H9 (cell line): ENCODE data around the gene MYEF2. TPM values are rescaled to one million over a fixed set of nuclear protein-coding genes. Genes with fewer than 3 reads are reported as not detected.

ENCODE experiments used
- DNase-seq: peaks from one replicate; pipeline ENCODE4 v3.0.0-alpha.2; 2017
- H2AFZ ChIP-seq: one replicate; pipeline ENCODE4 v1.6.1; 2013; ENCODE audit warnings: mild to moderate bottlenecking, low read length, control low read depth, moderate library complexity
- H2AK5ac ChIP-seq: 2 replicates; pipeline ENCODE4 v1.6.1; 2013; ENCODE audit warnings: low read length, control low read depth, mixed read lengths; ENCODE audit not compliant: insufficient read length
- H2BK120ac ChIP-seq: one replicate; pipeline ENCODE4 v1.6.1; 2013; ENCODE audit warnings: low read depth, mild to moderate bottlenecking, low read length, control low read depth, inconsistent platforms; ENCODE audit not compliant: poor library complexity, severe bottlenecking
- H2BK12ac ChIP-seq: 2 replicates; pipeline ENCODE4 v1.6.1; 2013; ENCODE audit warnings: low read length, control low read depth, mixed read lengths, low read depth; ENCODE audit not compliant: insufficient read length
- H2BK15ac ChIP-seq: 2 replicates; pipeline ENCODE4 v1.6.1; 2013; ENCODE audit warnings: low read depth, low read length, control low read depth
- H2BK20ac ChIP-seq: one replicate; pipeline ENCODE4 v1.6.1; 2013; ENCODE audit warnings: low read depth, mild to moderate bottlenecking, low read length, control low read depth, inconsistent platforms; ENCODE audit not compliant: poor library complexity, severe bottlenecking
- H2BK5ac ChIP-seq: 2 replicates; pipeline ENCODE4 v1.6.1; 2013; ENCODE audit warnings: low read length, control low read depth, mixed read lengths; ENCODE audit not compliant: insufficient read length
- H3K14ac ChIP-seq: 2 replicates; pipeline ENCODE4 v1.6.1; 2013; ENCODE audit warnings: low read length, control low read depth; ENCODE audit not compliant: insufficient read depth
- H3K18ac ChIP-seq: 2 replicates; pipeline ENCODE4 v1.6.1; 2013; ENCODE audit warnings: low read depth, mild to moderate bottlenecking, mixed read lengths, low read length, control low read depth; ENCODE audit not compliant: insufficient read length
- H3K23ac ChIP-seq: 2 replicates; pipeline ENCODE4 v1.6.1; 2013; ENCODE audit warnings: low read length, control low read depth, mixed read lengths, low read depth; ENCODE audit not compliant: insufficient read length
- H3K23me2 ChIP-seq: 2 replicates; pipeline ENCODE4 v1.6.1; 2013; ENCODE audit warnings: low read depth, mild to moderate bottlenecking, mixed read lengths, low read length, control low read depth; ENCODE audit not compliant: insufficient read length, poor library complexity, severe bottlenecking
- H3K27ac ChIP-seq: 2 replicates; pipeline ENCODE4 v1.5.1; 2013; ENCODE audit warnings: low read length, control low read depth, mixed read lengths, low read depth; ENCODE audit not compliant: insufficient read length
- H3K27me3 ChIP-seq: 2 replicates; pipeline ENCODE4 v1.6.1; 2013; ENCODE audit warnings: low read length, control low read depth, inconsistent platforms; ENCODE audit not compliant: insufficient read depth
- H3K4ac ChIP-seq: 2 replicates; pipeline ENCODE4 v1.6.1; 2013; ENCODE audit warnings: low read depth, mild to moderate bottlenecking, control low read depth, inconsistent platforms, low read length, moderate library complexity
- H3K4me1 ChIP-seq: 2 replicates; pipeline ENCODE4 v1.6.1; 2013; ENCODE audit warnings: low read length, control low read depth, inconsistent platforms; ENCODE audit not compliant: insufficient read depth
- H3K4me2 ChIP-seq: 2 replicates; pipeline ENCODE4 v1.6.1; 2013; ENCODE audit warnings: low read length, control low read depth, mixed read lengths; ENCODE audit not compliant: insufficient read length, insufficient read depth
- H3K56ac ChIP-seq: 2 replicates; pipeline ENCODE4 v1.6.1; 2013; ENCODE audit warnings: low read depth, mild to moderate bottlenecking, mixed read lengths, low read length, control low read depth; ENCODE audit not compliant: insufficient read length
- H3K79me1 ChIP-seq: 2 replicates; pipeline ENCODE4 v1.6.1; 2013; ENCODE audit warnings: low read depth, mild to moderate bottlenecking, moderate library complexity, low read length, control low read depth, inconsistent platforms; ENCODE audit not compliant: insufficient read depth, poor library complexity, severe bottlenecking
- H3K79me2 ChIP-seq: 2 replicates; pipeline ENCODE4 v1.6.1; 2013; ENCODE audit warnings: low read length, control low read depth, inconsistent platforms; ENCODE audit not compliant: insufficient read depth
- H3K9ac ChIP-seq: 2 replicates; pipeline ENCODE4 v1.6.1; 2013; ENCODE audit warnings: low read length, control low read depth, mixed read lengths; ENCODE audit not compliant: insufficient read length; ENCODE audit errors: extremely low read depth
- H3K9me3 ChIP-seq: one replicate; pipeline ENCODE4 v1.6.1; 2013; ENCODE audit warnings: low read depth, low read length, inconsistent platforms; ENCODE audit not compliant: control insufficient read depth
- H3T11ph ChIP-seq: one replicate; pipeline ENCODE4 v1.6.1; 2013; ENCODE audit warnings: mild to moderate bottlenecking, low read length, control low read depth, inconsistent platforms
- H4K20me1 ChIP-seq: one replicate; pipeline ENCODE4 v1.6.1; 2013; ENCODE audit not compliant: control insufficient read depth, insufficient read length, insufficient read depth
- H4K5ac ChIP-seq: 2 replicates; pipeline ENCODE4 v1.6.1; 2013; ENCODE audit warnings: low read depth, mild to moderate bottlenecking, mixed read lengths, low read length, control low read depth; ENCODE audit not compliant: insufficient read length
- H4K8ac ChIP-seq: replicated peaks from 2 replicates; pipeline ENCODE4 v1.6.1; 2013; ENCODE audit warnings: low read length, control low read depth, mixed read lengths, low read depth; ENCODE audit not compliant: insufficient read length
- H4K91ac ChIP-seq: 2 replicates; pipeline ENCODE4 v1.6.1; 2013; ENCODE audit warnings: low read depth, mild to moderate bottlenecking, moderate library complexity, mixed read lengths, low read length, control low read depth; ENCODE audit not compliant: insufficient read length
- H3K27ac Mint-ChIP-seq, 3 experiments: 2 replicates in 2 of 3; 3 replicates in 1 of 3; pipeline ENCODE4 v1.8.0; 2020 to 2021; ENCODE audit warnings: mixed read lengths in 3 of 3, mild to moderate bottlenecking in 1 of 3, moderate library complexity in 1 of 3
- H3K27me3 Mint-ChIP-seq: 2 replicates; pipeline ENCODE4 v1.8.0; 2021; ENCODE audit warnings: low read depth, mild to moderate bottlenecking, moderate library complexity, mixed read lengths
- H3K36me3 Mint-ChIP-seq, 3 experiments: 2 replicates in 2 of 3; 3 replicates in 1 of 3; pipeline ENCODE4 v1.8.0; 2020 to 2021; ENCODE audit warnings: low read depth in 3 of 3, mixed read lengths in 3 of 3; ENCODE audit not compliant: insufficient read depth in 1 of 3
- H3K4me1 Mint-ChIP-seq, 2 experiments: 2 replicates each; pipeline ENCODE4 v1.8.0; 2020; ENCODE audit warnings: mixed read lengths in 2 of 2
- H3K4me3 Mint-ChIP-seq, 2 experiments: 2 replicates in 1 of 2; 3 replicates in 1 of 2; pipeline ENCODE4 v1.8.0; 2020 to 2021; ENCODE audit warnings: mild to moderate bottlenecking in 2 of 2, mixed read lengths in 2 of 2, moderate library complexity in 1 of 2
- H3K9me3 Mint-ChIP-seq, 2 experiments: 2 replicates in 1 of 2; 3 replicates in 1 of 2; pipeline ENCODE4 v1.8.0; 2020; ENCODE audit warnings: mild to moderate bottlenecking in 2 of 2, mixed read lengths in 2 of 2, moderate library complexity in 1 of 2
- WGBS: extraction: QIAGEN DNeasy Blood & Tissue Kit; methylation state at CpG from one replicate; pipeline ENCODE4 v1.1.7; 2013; ENCODE audit warnings: missing lambda C conversion rate, low lambda C conversion rate, mixed read lengths; ENCODE audit not compliant: insufficient read length; ENCODE audit errors: extremely low coverage; 5-methylcytosine and 5-hydroxymethylcytosine counted together
- total RNA-seq: library from RNA; stranded (reverse); gene quantifications from 2 replicates; pipeline ENCODE4 v1.2.1, GENCODE V29; 2021
- TF ChIP-seq, protein P1 (sequence below): fragments of 200-600 bp; sonication (generic); conservative IDR thresholded peaks from 3 replicates; pipeline ENCODE4 v1.8.0; 2021; ENCODE audit warnings: antibody characterized with exemption, mild to moderate bottlenecking

The MYEF2 gene
- total RNA-seq, 1 experiment from 2014 or later = 85.2 TPM

DNA sequence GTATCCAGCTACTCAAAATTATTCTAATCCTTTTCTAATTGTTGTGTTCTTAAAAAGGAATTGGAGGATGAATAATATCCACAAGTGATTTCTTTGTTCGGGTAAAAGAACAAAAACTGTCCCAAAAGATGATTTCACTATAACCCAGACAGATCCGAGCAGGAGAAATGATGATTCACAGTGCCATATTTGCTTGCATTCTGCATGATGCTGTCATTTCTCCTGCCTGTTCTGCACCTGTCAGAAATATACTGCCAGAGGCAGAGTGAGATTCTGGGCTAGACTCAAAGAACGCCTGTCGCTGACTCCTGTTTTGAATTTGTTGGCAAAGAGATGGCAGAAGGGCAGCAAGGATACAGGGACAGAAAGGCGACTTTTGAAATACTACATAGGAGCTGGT lies 92.0 kb downstream of the MYEF2 start:
- Histone ChIP-seq H3K9ac (no peak overlapping the region), H3K23ac (no peak overlapping the region), H3K18ac (no peak overlapping the region), H2BK5ac (no peak overlapping the region), H3K79me1 (no peaks in the 10 kb centered on the region), H4K8ac (no peak overlapping the region), H4K5ac (no peak overlapping the region), H3T11ph (no peak overlapping the region), H4K20me1 (no peaks in the 10 kb centered on the region), H3K27ac (no peak overlapping the region), H4K91ac (no peak overlapping the region), H2BK12ac (no peak overlapping the region), H3K4ac (no peak overlapping the region), H3K4me2 (no peak overlapping the region), H3K56ac (no peak overlapping the region), H3K79me2 (no peaks in the 10 kb centered on the region), H2BK15ac (no peak overlapping the region), H2AFZ (no peak overlapping the region), H2AK5ac (no peak overlapping the region), H3K9me3 (peaks cover 21% of the 10 kb centered on the region), H2BK120ac (no peak overlapping the region), H3K27me3 (no peaks in the 10 kb centered on the region), H3K14ac (no peak overlapping the region), H3K4me1 (no peaks in the 10 kb centered on the region), H3K23me2 (no peaks in the 10 kb centered on the region), H2BK20ac (no peak overlapping the region)
- H3K4me3 Mint-ChIP-seq = no peak overlapping the region
- no peak overlapping the region for H3K27ac Mint-ChIP-seq
- peaks cover 12 to 16% (median 15%) of the 10 kb centered on the region in 3 experiments for H3K36me3 Mint-ChIP-seq
- H3K27me3 Mint-ChIP-seq = no peaks in the 10 kb centered on the region
- peaks cover 4 to 6% of the 10 kb centered on the region in 2 experiments; a peak in 1 of 4 replicates for H3K4me1 Mint-ChIP-seq
- WGBS = no CpG with 5 or more reads among the region's 5 CpGs
- H3K9me3 Mint-ChIP-seq = peaks cover 15 to 25% of the 10 kb centered on the region in 2 experiments
- DNase-seq = no peak
- TF ChIP-seq, protein P1, sequence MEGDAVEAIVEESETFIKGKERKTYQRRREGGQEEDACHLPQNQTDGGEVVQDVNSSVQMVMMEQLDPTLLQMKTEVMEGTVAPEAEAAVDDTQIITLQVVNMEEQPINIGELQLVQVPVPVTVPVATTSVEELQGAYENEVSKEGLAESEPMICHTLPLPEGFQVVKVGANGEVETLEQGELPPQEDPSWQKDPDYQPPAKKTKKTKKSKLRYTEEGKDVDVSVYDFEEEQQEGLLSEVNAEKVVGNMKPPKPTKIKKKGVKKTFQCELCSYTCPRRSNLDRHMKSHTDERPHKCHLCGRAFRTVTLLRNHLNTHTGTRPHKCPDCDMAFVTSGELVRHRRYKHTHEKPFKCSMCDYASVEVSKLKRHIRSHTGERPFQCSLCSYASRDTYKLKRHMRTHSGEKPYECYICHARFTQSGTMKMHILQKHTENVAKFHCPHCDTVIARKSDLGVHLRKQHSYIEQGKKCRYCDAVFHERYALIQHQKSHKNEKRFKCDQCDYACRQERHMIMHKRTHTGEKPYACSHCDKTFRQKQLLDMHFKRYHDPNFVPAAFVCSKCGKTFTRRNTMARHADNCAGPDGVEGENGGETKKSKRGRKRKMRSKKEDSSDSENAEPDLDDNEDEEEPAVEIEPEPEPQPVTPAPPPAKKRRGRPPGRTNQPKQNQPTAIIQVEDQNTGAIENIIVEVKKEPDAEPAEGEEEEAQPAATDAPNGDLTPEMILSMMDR = no peak
